Right lobe of liver (tissue), 6 donors: Measurements from ENCODE around the gene EPGN. TPM values are rescaled to one million over a fixed set of nuclear protein-coding genes. Genes with fewer than 3 reads are reported as not detected.

Experiments used
- ATAC-seq, 4 donors: fragments of 200-7000 bp; cut with Tn5 transposase; one replicate each; pipeline ENCODE4 v1.9.1; 2020; ENCODE audit warnings: mild to moderate bottlenecking in 4 of 4, moderate library complexity in 4 of 4
- DNase-seq, 3 donors: peaks; one replicate each; pipeline ENCODE4 v3.0.0-alpha.2; 2020
- H3K27ac ChIP-seq, 3 donors: fragments of 200-600 bp; one replicate each; pipeline ENCODE4 v1.8.0; 2022
- H3K27me3 ChIP-seq, 2 donors: fragments of 200-600 bp; one replicate each; pipeline ENCODE4 v1.8.0; 2022
- H3K36me3 ChIP-seq, 4 donors: fragments of 200-600 bp; sonication (generic) in 1 of 4; one replicate each; pipeline versions ENCODE4 v1.5.1 to v1.8.0; 2017 to 2022; ENCODE audit warnings: control low read depth in 1 of 4
- H3K4me1 ChIP-seq, 4 donors: fragments of 200-600 bp; sonication (generic) in 1 of 4; one replicate each; pipeline versions ENCODE4 v1.5.1 to v1.8.0; 2017 to 2022; ENCODE audit warnings: control low read depth in 1 of 4
- H3K4me3 ChIP-seq, 3 donors: fragments of 200-600 bp; one replicate each; pipeline ENCODE4 v1.8.0; 2022
- H3K9me3 ChIP-seq, 4 donors: fragments of 200-600 bp; sonication (generic) in 1 of 4; one replicate each; pipeline versions ENCODE4 v1.5.1 to v1.8.0; 2017 to 2022; ENCODE audit warnings: control low read depth in 1 of 4
- POLR2A ChIP-seq: fragments of 450-650 bp; IDR thresholded peaks from one replicate; pipeline ENCODE4 v1.6.1; 2017; ENCODE audit warnings: antibody characterized with exemption, mild to moderate bottlenecking
- WGBS: methylation state at CpG from one replicate; pipeline ENCODE4 v1.1.6; 2018; ENCODE audit warnings: low coverage, low lambda C conversion rate; ENCODE audit not compliant: insufficient coverage; ENCODE audit errors: missing lambda C conversion rate; 5-methylcytosine and 5-hydroxymethylcytosine counted together
- intact Hi-C, 2 donors: fragments of 100-400 bp; cut with DNase I; formaldehyde crosslinking; loops; one replicate each; pipeline versions ENCODE4 v1.11.2 to v1.14.1; 2022
- total RNA-seq, 6 experiments: library from RNA; depleted of rRNA in 2 of 6; stranded (reverse); fragments of >200 nt in 2 of 6; fragmentation: NEBNext Ultra II Directional in 3 of 6; extraction: Animal tissue kit (Norgen Biotek cat#: 25700) in 3 of 6; gene quantifications; one replicate each; pipeline versions ENCODE4 v1.1.0 to v1.2.4, GENCODE V29; 2016 to 2023
- TF ChIP-seq, protein P1 (sequence below), 4 donors: fragments of 200-600 bp in 3 of 4; fragments of 450-650 bp in 1 of 4; IDR thresholded peaks; one replicate each; pipeline versions ENCODE4 v1.5.1 to v1.8.0; 2016 to 2022; ENCODE audit warnings: antibody characterized with exemption in 4 of 4, mild to moderate bottlenecking in 2 of 4
- donor health status: DM: no; HTN: yes; CAD: no.
- donor health status: DM: no; HTN: no; CAD: no.
- donor health status: DM: no; HTN: no; CAD: no.
- donor health status: DM: no; HTN: yes; CAD: no.
- donor health status: DM: no; HTN: yes; CAD: no.

EPGN gene
- total RNA-seq, 6 experiments from 2014 or later, result not detected

DNA sequence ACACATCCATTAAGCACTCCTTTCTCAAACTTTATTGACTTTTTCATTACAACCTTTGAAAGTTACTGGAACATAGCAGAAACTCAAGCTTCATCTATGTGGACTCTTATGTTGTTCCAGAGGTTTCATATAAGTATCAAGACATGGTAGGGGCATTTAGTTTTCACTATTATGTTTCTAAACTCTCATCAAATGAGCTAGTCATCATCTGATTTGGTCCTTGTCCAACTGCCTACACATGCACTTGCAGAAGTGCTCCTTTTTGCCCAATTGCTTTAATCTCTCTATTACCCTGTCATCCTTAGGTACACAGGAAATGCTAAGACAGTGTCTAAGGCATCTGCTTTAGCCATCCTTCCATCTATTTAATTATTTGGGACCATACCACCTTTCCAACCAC lies 42.2 kb upstream of the EPGN start:
- TF ChIP-seq, protein P1, sequence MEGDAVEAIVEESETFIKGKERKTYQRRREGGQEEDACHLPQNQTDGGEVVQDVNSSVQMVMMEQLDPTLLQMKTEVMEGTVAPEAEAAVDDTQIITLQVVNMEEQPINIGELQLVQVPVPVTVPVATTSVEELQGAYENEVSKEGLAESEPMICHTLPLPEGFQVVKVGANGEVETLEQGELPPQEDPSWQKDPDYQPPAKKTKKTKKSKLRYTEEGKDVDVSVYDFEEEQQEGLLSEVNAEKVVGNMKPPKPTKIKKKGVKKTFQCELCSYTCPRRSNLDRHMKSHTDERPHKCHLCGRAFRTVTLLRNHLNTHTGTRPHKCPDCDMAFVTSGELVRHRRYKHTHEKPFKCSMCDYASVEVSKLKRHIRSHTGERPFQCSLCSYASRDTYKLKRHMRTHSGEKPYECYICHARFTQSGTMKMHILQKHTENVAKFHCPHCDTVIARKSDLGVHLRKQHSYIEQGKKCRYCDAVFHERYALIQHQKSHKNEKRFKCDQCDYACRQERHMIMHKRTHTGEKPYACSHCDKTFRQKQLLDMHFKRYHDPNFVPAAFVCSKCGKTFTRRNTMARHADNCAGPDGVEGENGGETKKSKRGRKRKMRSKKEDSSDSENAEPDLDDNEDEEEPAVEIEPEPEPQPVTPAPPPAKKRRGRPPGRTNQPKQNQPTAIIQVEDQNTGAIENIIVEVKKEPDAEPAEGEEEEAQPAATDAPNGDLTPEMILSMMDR (IDR thresholded peaks at IDR 0.05), result no peak
- no peak for TF ChIP-seq POLR2A
- Histone ChIP-seq H3K4me1 (no peaks in the 10 kb centered on the region), H3K27ac (no peak overlapping the region), H3K9me3 (no peaks in the 10 kb centered on the region), H3K36me3 (no peaks in the 10 kb centered on the region), H3K27me3 (no peaks in the 10 kb centered on the region), H3K4me3 (no peak overlapping the region)
- no peak for DNase-seq
- no peak for ATAC-seq
- intact Hi-C loops, result no loop called here

DNA sequence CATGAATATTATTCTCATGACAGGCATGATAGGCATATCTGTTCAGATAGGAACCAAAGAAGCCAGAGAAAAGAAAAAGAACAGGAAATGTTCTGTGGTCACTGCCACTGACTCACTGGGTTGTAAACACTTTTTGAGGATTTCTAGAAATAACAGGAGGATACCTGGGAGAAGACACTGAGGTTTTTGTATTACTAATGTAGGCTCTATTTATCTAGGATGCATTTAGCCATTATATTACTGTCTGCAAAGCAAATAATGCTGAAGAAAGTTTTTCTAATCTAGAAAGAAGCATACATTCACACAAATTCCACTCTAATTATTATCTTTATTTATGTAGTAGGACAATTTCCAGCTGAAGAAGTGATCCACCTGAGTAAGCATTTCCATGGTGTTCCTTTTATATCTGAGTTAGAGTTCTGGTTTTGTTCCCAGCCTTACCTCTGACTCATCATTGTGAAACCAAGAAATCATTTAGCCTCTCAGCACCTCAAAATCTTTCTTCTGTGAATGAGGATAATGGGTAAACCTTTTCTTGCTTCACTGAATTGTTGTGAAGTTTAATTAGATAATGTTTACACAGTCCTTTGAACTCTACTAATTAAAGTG lies 40.2 kb upstream of the EPGN start:
- H3K27ac ChIP-seq, result no peak overlapping the region
- ATAC-seq (peak in 2 of 4 donors; percentile 20 to 59), DNase-seq (no peak)
- H3K9me3 ChIP-seq, result no peaks in the 10 kb centered on the region
- no peaks in the 10 kb centered on the region for H3K36me3 ChIP-seq
- TF ChIP-seq, protein P1 (IDR thresholded peaks at IDR 0.05), result no peak
- TF ChIP-seq POLR2A, result no peak
- H3K4me3 ChIP-seq, result no peak overlapping the region
- no peaks in the 10 kb centered on the region for H3K27me3 ChIP-seq
- peaks cover 0 to 11% (median 3%) of the 10 kb centered on the region in 4 donors for H3K4me1 ChIP-seq
- intact Hi-C loops, result no loop called here

DNA sequence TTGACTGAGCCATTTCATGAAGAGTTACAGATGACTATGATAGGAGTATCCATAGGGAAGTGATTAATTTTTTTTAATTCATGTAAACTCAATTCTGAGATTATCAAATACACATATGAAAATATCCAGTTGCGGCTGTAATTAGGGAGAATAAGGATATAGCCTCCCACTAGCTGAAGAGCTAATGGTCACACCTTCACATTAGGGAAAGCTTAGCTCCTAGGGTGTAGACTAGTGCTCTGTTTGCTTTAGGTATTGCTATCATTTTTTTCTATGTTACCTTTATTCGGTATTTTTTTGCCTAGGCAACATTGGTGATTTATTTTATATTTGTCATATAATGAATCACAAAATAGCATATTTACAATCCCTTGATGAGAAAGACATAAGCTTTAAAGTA lies 39.6 kb upstream of the EPGN start:
- ATAC-seq, result no peak
- Histone ChIP-seq H3K4me3 (no peak overlapping the region), H3K27ac (no peak overlapping the region), H3K36me3 (no peaks in the 10 kb centered on the region), H3K9me3 (no peaks in the 10 kb centered on the region), H3K4me1 (peaks cover 0 to 12% (median 3%) of the 10 kb centered on the region in 4 donors), H3K27me3 (no peaks in the 10 kb centered on the region)
- intact Hi-C loops, result no loop called here
- TF ChIP-seq, protein P1 (IDR thresholded peaks at IDR 0.05), result no peak
- TF ChIP-seq POLR2A, result no peak
- no peak for DNase-seq
- 84% methylated on average over 2 of the region's 2 CpGs for WGBS

DNA sequence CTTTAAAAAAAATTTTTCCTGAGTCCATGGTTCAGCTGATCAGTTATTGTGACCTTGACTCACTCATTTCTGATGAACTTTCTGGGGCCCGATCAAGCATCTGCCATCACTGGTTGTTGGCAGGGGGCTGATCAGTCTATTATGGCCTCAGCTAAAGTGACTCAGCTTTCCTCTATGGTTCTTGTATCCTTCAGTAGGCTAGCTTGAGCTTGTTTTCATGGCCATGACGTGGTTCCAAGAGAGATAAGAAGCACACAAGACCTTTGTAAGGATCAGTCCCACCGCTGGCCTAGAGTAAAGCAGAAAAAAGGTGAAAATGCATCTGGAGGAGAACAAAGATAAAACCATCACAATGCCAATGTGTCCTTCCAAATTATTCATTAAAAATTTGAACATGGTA lies 29.8 kb upstream of the EPGN start:
- no peak overlapping the region for H3K27ac ChIP-seq
- ATAC-seq, result no peak
- WGBS, result 81% methylated on average over 3 of the region's 3 CpGs

More for the DNA sequence above, 29.8 kb upstream of the EPGN start:
- no peak for TF ChIP-seq POLR2A
- TF ChIP-seq, protein P1 (IDR thresholded peaks at IDR 0.05), result no peak
- no peak for DNase-seq
- Histone ChIP-seq H3K36me3 (no peaks in the 10 kb centered on the region), H3K4me1 (no peaks in the 10 kb centered on the region), H3K27me3 (no peaks in the 10 kb centered on the region), H3K9me3 (no peaks in the 10 kb centered on the region), H3K4me3 (no peak overlapping the region)
- intact Hi-C loops, result no loop called here
